Measurements from ENCODE around the gene KSR2.

Gene KSR2

GRCh38 chr12:117963836-117964235, 5.0 kb downstream of the KSR2 start:
- H3K9ac ChIP-seq: no peak overlapping the region
- H3K4me1 ChIP-seq: no peaks in the 10 kb centered on the region
- no peaks in the 10 kb centered on the region for H3K79me2 ChIP-seq
- no peaks in the 10 kb centered on the region for H3K9me3 ChIP-seq (ENCODE audit: control insufficient read depth, low read length)
- H3K4me3 ChIP-seq (ENCODE audit: low read depth, low read length): no peak overlapping the region
- H3K4me2 ChIP-seq (ENCODE audit: low read length): no peak overlapping the region
- no peak overlapping the region for H3K27ac ChIP-seq
- H3K27me3 ChIP-seq (ENCODE audit: control insufficient read depth, insufficient read depth, low read length): no peaks in the 10 kb centered on the region
- no peak overlapping the region for H2AFZ ChIP-seq
- no peaks in the 10 kb centered on the region for H3K36me3 ChIP-seq (ENCODE audit: control insufficient read depth, insufficient read depth, low read length)
- TF ChIP-seq CTCF (IDR thresholded peaks at IDR 0.05): no peak

GRCh38 chr12:117936722-117937484, 31.9 kb downstream of the KSR2 start:
- no peaks in the 10 kb centered on the region for H3K36me3 ChIP-seq (ENCODE audit: control insufficient read depth, insufficient read depth, low read length)
- no peak overlapping the region for H2AFZ ChIP-seq
- H3K4me2 ChIP-seq (ENCODE audit: low read length): no peak overlapping the region
- no peaks in the 10 kb centered on the region for H3K27me3 ChIP-seq (ENCODE audit: control insufficient read depth, insufficient read depth, low read length)
- no peak for TF ChIP-seq CTCF (IDR thresholded peaks at IDR 0.05)
- no peaks in the 10 kb centered on the region for H3K79me2 ChIP-seq
- H3K9ac ChIP-seq: no peak overlapping the region
- no peak overlapping the region for H3K27ac ChIP-seq
- H3K4me3 ChIP-seq (ENCODE audit: low read depth, low read length): no peak overlapping the region
- H3K4me1 ChIP-seq: no peaks in the 10 kb centered on the region
- H3K9me3 ChIP-seq (ENCODE audit: control insufficient read depth, low read length): no peaks in the 10 kb centered on the region

- Histone ChIP-seq H3K4me3 (ENCODE audit: low read depth, low read length) (no peak overlapping the region), H3K36me3 (ENCODE audit: control insufficient read depth, insufficient read depth, low read length) (no peaks in the 10 kb centered on the region), H3K9me3 (ENCODE audit: control insufficient read depth, low read length) (no peaks in the 10 kb centered on the region), H3K4me2 (ENCODE audit: low read length) (no peak overlapping the region), H3K79me2 (no peaks in the 10 kb centered on the region), H3K9ac (no peak overlapping the region), H3K27me3 (ENCODE audit: control insufficient read depth, insufficient read depth, low read length) (no peaks in the 10 kb centered on the region), H3K27ac (no peak overlapping the region), H3K4me1 (no peaks in the 10 kb centered on the region), H2AFZ (no peak overlapping the region)
- TF ChIP-seq CTCF (IDR thresholded peaks at IDR 0.05): no peak
These were observed 35.2 kb downstream of the KSR2 start for GRCh38 chr12:117933545-117933944.

- Histone ChIP-seq H3K27me3 (ENCODE audit: control insufficient read depth, insufficient read depth, low read length) (no peaks in the 10 kb centered on the region), H2AFZ (no peak overlapping the region), H3K4me3 (ENCODE audit: low read depth, low read length) (no peak overlapping the region), H3K27ac (no peak overlapping the region), H3K36me3 (ENCODE audit: control insufficient read depth, insufficient read depth, low read length) (no peaks in the 10 kb centered on the region), H3K4me2 (ENCODE audit: low read length) (no peak overlapping the region), H3K9ac (no peak overlapping the region), H3K9me3 (ENCODE audit: control insufficient read depth, low read length) (no peaks in the 10 kb centered on the region), H3K79me2 (no peaks in the 10 kb centered on the region), H3K4me1 (no peaks in the 10 kb centered on the region)
- TF ChIP-seq CTCF (IDR thresholded peaks at IDR 0.05): no peak
These were observed 42.3 kb downstream of the KSR2 start for GRCh38 chr12:117926391-117926899.

Data from parathyroid adenoma (tissue), 2 donors.